HepG2 (cell line): Measurements from ENCODE around the gene TAPBP. TPM values are rescaled to one million over a fixed set of nuclear protein-coding genes. Genes with fewer than 3 reads are reported as not detected.

Experiments
- ATF7-NPFF ChIP-seq: sonication (generic); formaldehyde crosslinking; IDR thresholded peaks from 2 replicates; pipeline ENCODE4 v1.8.1; 2023; ENCODE audit warnings: mild to moderate bottlenecking, low read depth, missing genetic modification reagents, moderate library complexity
- BRD4 ChIP-seq: sonication (generic); formaldehyde crosslinking; IDR thresholded peaks from 2 replicates; pipeline ENCODE4 v1.4.0; 2020; ENCODE audit warnings: missing genetic modification reagents
- EZH2 ChIP-seq: conservative IDR thresholded peaks from 2 replicates; pipeline ENCODE4 v1.6.1; 2012; ENCODE audit warnings: mild to moderate bottlenecking, low read depth, low read length, moderate library complexity
- FOXO1 ChIP-seq: sonication (generic); formaldehyde crosslinking; IDR thresholded peaks from 2 replicates; pipeline ENCODE4 v1.4.0; 2020; ENCODE audit warnings: missing genetic modification reagents
- GTF3A ChIP-seq: sonication (generic); formaldehyde crosslinking; conservative IDR thresholded peaks from 2 replicates; pipeline ENCODE4 v1.4.0; 2020; ENCODE audit warnings: mild to moderate bottlenecking, missing genetic modification reagents
- HNRNPUL1 ChIP-seq: fragments of 200-400 bp; formaldehyde crosslinking; IDR thresholded peaks from 2 replicates; pipeline ENCODE4 v1.6.1; 2017; ENCODE audit warnings: low read depth, mild to moderate bottlenecking, low read length, moderate library complexity
- HOXA7 ChIP-seq: sonication (generic); formaldehyde crosslinking; IDR thresholded peaks from 2 replicates; pipeline ENCODE4 v1.8.1; 2022; ENCODE audit warnings: mild to moderate bottlenecking, missing genetic modification reagents, moderate library complexity
- JARID2 ChIP-seq: sonication (generic); formaldehyde crosslinking; IDR thresholded peaks from 2 replicates; pipeline ENCODE4 v1.8.1; 2023; ENCODE audit warnings: missing genetic modification reagents, inconsistent platforms; ENCODE audit not compliant: insufficient replicate concordance
- JUN ChIP-seq: sonication (generic); formaldehyde crosslinking; IDR thresholded peaks from 2 replicates; pipeline ENCODE4 v1.4.0; 2020; ENCODE audit warnings: mild to moderate bottlenecking, missing genetic modification reagents
- KAT7 ChIP-seq: IDR thresholded peaks from 2 replicates; pipeline ENCODE4 v1.6.1; 2018; ENCODE audit warnings: borderline replicate concordance, missing compliant biosample characterization
- MAZ ChIP-seq, 2 experiments: sonication (generic) in 1 of 2; formaldehyde crosslinking in 1 of 2; IDR thresholded peaks; 2 replicates each; pipeline versions ENCODE4 v1.5.0 to v1.6.1; 2012 to 2020; ENCODE audit warnings: low read depth in 2 of 2, mild to moderate bottlenecking in 2 of 2, borderline replicate concordance in 1 of 2, improper control_type of control experiment in 1 of 2, low read length in 1 of 2, missing genetic modification reagents in 1 of 2, moderate library complexity in 1 of 2
- MTF1 ChIP-seq: sonication (generic); formaldehyde crosslinking; IDR thresholded peaks from 2 replicates; pipeline ENCODE4 v1.5.0; 2020; ENCODE audit warnings: missing genetic modification reagents
- PAF1 ChIP-seq: IDR thresholded peaks from 2 replicates; pipeline ENCODE4 v1.6.1; 2016; ENCODE audit warnings: missing genetic modification reagents, missing compliant biosample characterization
- SMARCC2 ChIP-seq: fragments of 450-650 bp; IDR thresholded peaks from 2 replicates; pipeline ENCODE4 v1.6.1; 2017; ENCODE audit warnings: antibody characterized with exemption, mild to moderate bottlenecking
- TEAD2 ChIP-seq: sonication (generic); formaldehyde crosslinking; IDR thresholded peaks from 2 replicates; pipeline ENCODE4 v1.9.0; 2021; ENCODE audit warnings: missing genetic modification reagents
- TERF1 ChIP-seq: sonication (generic); formaldehyde crosslinking; IDR thresholded peaks from 2 replicates; pipeline ENCODE4 v1.8.0; 2022; ENCODE audit warnings: mild to moderate bottlenecking, missing genetic modification reagents, moderate library complexity
- ZBTB21 ChIP-seq: sonication (generic); formaldehyde crosslinking; IDR thresholded peaks from 2 replicates; pipeline ENCODE4 v1.4.0; 2020; ENCODE audit warnings: missing genetic modification reagents
- ZFP41 ChIP-seq: sonication (generic); formaldehyde crosslinking; IDR thresholded peaks from 2 replicates; pipeline ENCODE4 v1.4.0; 2020; ENCODE audit warnings: mild to moderate bottlenecking, missing genetic modification reagents, borderline replicate concordance
- ZFP90 ChIP-seq: sonication (generic); formaldehyde crosslinking; IDR thresholded peaks from 2 replicates; pipeline ENCODE4 v1.8.0; 2022; ENCODE audit warnings: missing genetic modification reagents, mild to moderate bottlenecking, inconsistent platforms, borderline replicate concordance
- ZKSCAN5 ChIP-seq: sonication (generic); formaldehyde crosslinking; IDR thresholded peaks from 2 replicates; pipeline ENCODE4 v1.5.1; 2020; ENCODE audit warnings: mild to moderate bottlenecking, missing genetic modification reagents
- ZNF205 ChIP-seq: IDR thresholded peaks from 2 replicates; pipeline ENCODE4 v1.6.1; 2018; ENCODE audit warnings: missing biosample characterization, missing genetic modification reagents
- ZNF24 ChIP-seq: fragments of 450-650 bp; IDR thresholded peaks from 2 replicates; pipeline ENCODE4 v1.6.1; 2017; ENCODE audit warnings: antibody characterized with exemption, mild to moderate bottlenecking
- ZNF280D ChIP-seq: sonication (generic); formaldehyde crosslinking; IDR thresholded peaks from 2 replicates; pipeline ENCODE4 v1.5.1; 2020; ENCODE audit warnings: mild to moderate bottlenecking, missing genetic modification reagents
- ZNF441 ChIP-seq: sonication (generic); formaldehyde crosslinking; IDR thresholded peaks from 2 replicates; pipeline ENCODE4 v1.7.0; 2021; ENCODE audit warnings: missing genetic modification reagents, borderline replicate concordance
- ZNF724P ChIP-seq: sonication (generic); formaldehyde crosslinking; IDR thresholded peaks from 2 replicates; pipeline ENCODE4 v1.8.0; 2022; ENCODE audit warnings: missing genetic modification reagents, borderline replicate concordance
- ZNF746 ChIP-seq: sonication (generic); formaldehyde crosslinking; IDR thresholded peaks from 2 replicates; pipeline ENCODE4 v1.8.0; 2022; ENCODE audit warnings: mild to moderate bottlenecking, missing genetic modification reagents
- ZSCAN21 ChIP-seq: sonication (generic); formaldehyde crosslinking; IDR thresholded peaks from 2 replicates; pipeline ENCODE4 v1.8.0; 2022; ENCODE audit warnings: mild to moderate bottlenecking, missing genetic modification reagents, moderate library complexity, borderline replicate concordance
- polyA plus RNA-seq, 8 experiments: library from polyadenylated mRNA; depleted of rRNA in 3 of 8; stranded (reverse) in 7 of 8; unstranded in 1 of 8; fragments of >200 nt; fragmentation: Illumina TruSeq in 4 of 8; extraction: Trizol in 4 of 8; gene quantifications; 2 replicates each; pipeline versions ENCODE4 v1.2.1 to v1.2.3, GENCODE V29; 2011 to 2016; ENCODE audit warnings: low read depth in 4 of 8, missing spikeins in 1 of 8, mixed read lengths in 1 of 8; ENCODE audit not compliant: insufficient read depth in 1 of 8
- total RNA-seq, 5 experiments: library from RNA; depleted of rRNA; stranded (reverse); fragments of >200 nt; fragmentation: Illumina TruSeq; extraction: Trizol; gene quantifications; 2 replicates each; pipeline ENCODE4 v1.2.3, GENCODE V29; 2016; ENCODE audit warnings: low read depth in 1 of 5

The TAPBP gene
- total and polyA plus RNA-seq, 2 of the 13 experiments (the other 11 are each of a cell fraction or from before 2014, with no cell fraction given): 27.4 to 32.3 TPM

GRCh38 chr6:33271468-33272274 lies 42.2 kb downstream of the TAPBP start, which contains the start of the genes RPS18 and VPS52 (continued):
- TF ChIP-seq EZH2 (no peak), ZNF441 (CRISPR knock-in tag) (peak; percentile 45), FOXO1 (CRISPR knock-in tag) (peak; percentile 23; the same call in 1 of the 2 replicates), ATF7-NPFF (peak; percentile 54), BRD4 (peak; percentile 100), SMARCC2 (no peak), ZKSCAN5 (CRISPR knock-in tag) (no peak), ZFP41 (CRISPR knock-in tag) (no peak), KAT7 (peak; percentile 78), JARID2 (CRISPR knock-in tag) (no peak), TERF1 (CRISPR knock-in tag) (0 out of 2 replicates have a peak, but pooled peaks have one; percentile 27), ZFP90 (CRISPR knock-in tag) (peak; percentile 88), ZNF24 (0 out of 2 replicates have a peak, but pooled peaks have one; percentile 24), GTF3A (peak; percentile 89), HOXA7 (CRISPR knock-in tag) (no peak), ZNF205 (CRISPR knock-in tag) (no peak), JUN (CRISPR knock-in tag) (0 out of 2 replicates have a peak, but pooled peaks have one; percentile 43), ZNF724P (CRISPR knock-in tag) (peak; percentile 46; the same call in 1 of the 2 replicates), ZBTB21 (CRISPR knock-in tag) (no peak), ZNF746 (CRISPR knock-in tag) (peak; percentile 59; the same call in 1 of the 2 replicates), HNRNPUL1 (no peak), MAZ (IDR thresholded peaks at IDR 0.05; ENCODE audit: borderline replicate concordance, low read depth, low read length) (peak; percentile 63; the same call in 1 of the 2 replicates), MAZ (CRISPR knock-in tag; IDR thresholded peaks at IDR 0.05; ENCODE audit: low read depth) (no peak; the same call in 1 of the 2 replicates), ZSCAN21 (CRISPR knock-in tag) (peak; percentile 52; the same call in 1 of the 2 replicates), ZNF280D (CRISPR knock-in tag) (peak; percentile 79), MTF1 (CRISPR knock-in tag) (peak; percentile 73), TEAD2 (no peak), PAF1 (CRISPR knock-in tag) (no peak)
